GM18909 (cell line): Measurements from ENCODE around the gene RFX2.

Source experiments
- ATAC-seq: cut with Tn5 transposase; IDR thresholded peaks from one replicate; pipeline ENCODE4 v1.9.1; 2021; ENCODE audit warnings: mild to moderate bottlenecking; ENCODE audit not compliant: unreplicated experiment, poor library complexity

RFX2 gene

GRCh38 chr19:5978606-5979552, 131.4 kb downstream of the RFX2 start:
- no peak for ATAC-seq

DNA sequence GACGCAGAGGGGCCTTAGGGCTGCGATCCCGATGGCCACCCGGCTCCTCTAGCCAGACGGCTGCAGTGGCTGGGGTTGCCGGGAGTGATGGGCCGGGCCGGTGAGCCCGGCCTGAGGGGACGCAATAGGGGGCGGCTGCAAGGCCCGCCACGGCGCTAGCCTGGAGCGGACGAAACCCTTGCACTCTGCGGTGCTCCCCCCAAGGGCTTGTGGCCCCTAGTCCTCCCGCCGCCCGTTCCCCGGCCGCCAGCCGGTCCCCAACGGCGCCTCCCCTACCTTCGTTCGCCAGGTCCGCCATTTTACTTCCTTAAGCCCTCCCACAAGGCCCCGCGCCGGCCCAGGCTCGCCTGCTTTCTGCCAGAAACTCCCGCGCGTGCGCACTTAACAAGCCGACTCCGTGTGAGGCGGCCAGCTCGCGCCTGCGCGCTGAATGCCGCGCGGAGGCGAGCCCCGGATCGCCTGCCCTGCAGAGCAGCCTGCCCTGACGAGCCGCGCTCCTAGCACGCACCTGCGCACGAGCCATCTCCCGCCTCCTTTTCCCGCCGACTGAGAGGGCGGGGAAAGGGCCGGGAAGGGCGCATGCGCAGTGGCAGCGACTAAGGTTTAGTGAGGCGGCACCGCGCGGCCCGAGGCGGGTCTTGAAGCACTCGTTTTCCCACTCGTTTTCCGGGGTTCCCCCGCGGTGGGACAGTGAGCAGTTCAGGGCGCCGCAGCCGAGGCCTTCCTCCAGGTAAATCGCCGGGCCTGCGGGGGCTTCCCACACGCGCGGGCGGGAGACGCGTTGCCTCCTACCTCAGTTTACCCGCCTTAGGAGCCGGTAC, 132.3 kb downstream of the RFX2 start, which contains the start of gene RANBP3:
RANBP3 (minus strand) TSS at position 356 of the 821 bp plus-strand sequence; CDS start at position 298, 58 bp downstream.
- peak; percentile 87 for ATAC-seq

DNA sequence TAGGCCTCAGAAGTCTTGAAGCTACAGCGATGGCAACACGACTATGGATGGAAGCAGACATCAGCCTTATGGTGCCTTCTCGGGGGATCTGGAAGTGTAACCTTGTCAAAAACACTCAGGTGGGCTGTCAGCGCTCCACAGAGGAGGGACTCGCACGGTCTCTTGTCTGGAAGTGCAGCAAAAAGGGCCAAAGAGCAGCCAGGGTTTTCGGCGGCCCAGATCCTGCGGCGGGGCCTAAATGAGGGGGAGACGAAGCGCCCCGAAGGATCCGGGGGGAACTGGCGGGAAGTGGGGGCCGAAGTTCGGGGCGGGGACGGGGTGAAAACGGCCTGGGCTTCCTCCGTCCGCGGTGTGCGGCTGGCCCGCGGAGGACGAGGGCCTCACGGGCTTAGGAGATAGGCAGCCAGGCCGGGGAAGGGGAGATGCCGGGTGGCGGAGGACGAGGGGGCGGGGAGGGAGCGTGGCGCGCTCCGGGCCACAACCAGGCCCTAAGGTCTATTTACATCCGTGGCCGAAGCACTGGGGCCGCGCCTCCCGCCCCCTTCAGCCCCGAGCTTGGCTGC, 133.0 kb downstream of the RFX2 start:
- no peak for ATAC-seq

GRCh38 chr19:5976768-5977167, 133.5 kb downstream of the RFX2 start:
- no peak for ATAC-seq

- no peak for ATAC-seq
Observed at GRCh38 chr19:5975388-5975728, 134.9 kb downstream of the RFX2 start.

DNA sequence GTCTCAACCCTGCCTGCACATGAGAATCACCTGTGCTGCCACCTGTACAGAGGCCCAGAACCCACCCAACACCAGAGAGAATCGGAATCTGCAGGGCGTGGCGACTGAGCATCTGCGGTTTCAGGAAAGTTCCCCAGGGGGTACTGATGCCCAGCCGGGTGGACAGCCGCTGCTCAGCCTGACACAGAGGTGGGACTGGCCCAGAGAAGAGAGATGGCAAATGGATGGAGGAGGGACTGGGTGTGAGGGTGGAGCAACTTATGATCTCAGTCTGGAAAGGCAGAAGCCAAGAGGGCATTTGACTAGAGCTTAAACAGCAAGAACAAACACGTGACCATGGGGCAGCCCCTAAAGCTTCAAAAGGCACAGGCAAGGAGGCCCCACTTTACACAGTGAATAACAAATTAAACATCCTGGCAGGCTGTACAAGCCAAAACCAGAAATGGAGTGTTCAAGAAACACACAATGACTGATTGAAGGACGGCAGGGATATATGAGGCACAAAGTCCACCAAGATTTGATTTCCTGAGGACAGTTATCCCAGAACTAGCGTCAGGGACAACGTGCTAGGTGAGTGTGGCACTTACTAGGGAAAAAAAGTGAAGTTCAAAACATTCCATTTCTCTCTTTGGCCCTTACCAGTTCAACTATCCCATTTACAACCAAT, 135.4 kb downstream of the RFX2 start:
- ATAC-seq: no peak

DNA sequence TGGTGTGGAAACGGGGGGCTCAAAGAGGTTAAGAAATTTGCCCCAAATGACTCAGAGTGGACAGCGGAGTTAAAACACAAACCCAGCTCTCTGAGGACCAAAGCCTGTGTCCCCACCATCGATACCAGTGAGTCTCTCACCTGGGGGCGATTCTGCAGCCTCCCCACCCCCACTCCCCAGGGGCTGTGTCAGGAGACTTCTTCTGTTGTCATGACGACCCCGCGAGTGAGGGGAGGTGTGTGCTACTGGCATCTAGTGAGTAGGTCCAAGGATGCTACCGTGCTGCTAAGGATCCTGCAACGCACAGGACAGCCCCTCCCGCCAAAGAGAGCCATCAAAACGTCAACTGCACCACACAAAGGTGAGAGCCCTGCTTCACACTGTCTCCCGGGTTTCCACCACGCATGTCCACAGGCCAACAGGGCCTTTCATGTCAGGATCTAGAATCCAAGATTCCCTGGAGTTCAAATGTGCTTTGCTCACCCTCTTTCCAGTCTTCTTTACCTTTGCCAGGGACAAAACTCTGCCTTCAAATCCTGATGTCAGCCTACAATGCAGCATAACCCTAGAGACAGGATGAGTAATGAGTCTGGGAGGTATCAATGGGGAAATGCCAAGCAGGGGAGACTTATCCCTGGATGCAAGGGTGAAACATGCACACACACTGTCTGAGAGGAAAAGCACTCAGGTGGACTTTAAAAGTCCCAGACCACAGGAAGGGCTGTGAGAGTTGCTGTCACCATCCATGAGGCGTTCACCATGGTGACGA, 136.2 kb downstream of the RFX2 start:
- no peak for ATAC-seq

GRCh38 chr19:5973376-5973775, 136.9 kb downstream of the RFX2 start:
- ATAC-seq: no peak

DNA sequence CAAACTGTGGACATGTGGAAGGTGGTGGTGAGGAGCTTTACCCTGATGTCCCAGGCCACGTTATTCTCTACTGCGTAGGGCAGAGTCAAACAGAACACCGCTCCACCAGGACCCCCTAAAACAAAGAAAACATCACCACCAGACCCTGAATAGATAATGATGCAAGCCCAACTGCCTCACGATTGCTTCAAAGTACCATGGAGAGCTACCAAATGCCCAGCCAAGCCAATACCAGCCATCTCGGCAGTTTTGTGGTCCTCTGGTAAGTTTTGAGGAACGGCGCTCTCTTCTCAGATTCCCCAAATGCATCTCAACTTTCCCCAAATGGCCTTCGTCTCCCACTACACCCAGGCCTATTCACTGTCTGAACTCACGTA, 138.0 kb downstream of the RFX2 start:
- no peak for ATAC-seq

DNA sequence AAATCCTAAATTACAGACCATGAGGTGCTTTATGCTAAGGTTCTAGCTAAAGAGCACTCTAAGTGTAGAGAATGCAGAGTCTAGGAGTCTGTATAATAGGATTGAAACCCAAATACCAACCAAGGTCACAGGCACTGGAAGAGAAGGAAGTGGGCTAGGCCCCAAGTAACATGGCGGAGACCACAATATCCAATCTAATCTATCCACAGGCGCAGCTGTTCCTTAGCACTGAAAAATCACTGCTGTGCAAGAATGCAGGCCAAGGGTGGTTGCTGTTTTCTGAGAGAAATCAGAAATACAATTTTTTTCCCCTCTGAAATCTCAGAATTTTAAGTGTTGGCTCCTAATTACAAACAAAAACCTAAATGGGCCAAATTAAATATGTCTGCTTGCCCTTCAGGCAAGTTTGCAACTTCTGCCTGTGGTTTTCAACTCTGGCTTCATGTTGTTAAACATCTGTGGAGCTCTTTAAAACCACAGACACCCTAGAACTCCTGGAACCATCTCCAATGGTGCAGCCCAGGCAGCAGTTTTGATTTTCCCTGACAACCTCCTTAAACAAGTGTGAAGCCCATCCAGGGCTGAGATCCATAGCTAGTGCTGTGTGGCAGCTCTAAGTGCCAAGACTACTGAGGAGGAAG, 138.5 kb downstream of the RFX2 start:
- no peak for ATAC-seq

DNA sequence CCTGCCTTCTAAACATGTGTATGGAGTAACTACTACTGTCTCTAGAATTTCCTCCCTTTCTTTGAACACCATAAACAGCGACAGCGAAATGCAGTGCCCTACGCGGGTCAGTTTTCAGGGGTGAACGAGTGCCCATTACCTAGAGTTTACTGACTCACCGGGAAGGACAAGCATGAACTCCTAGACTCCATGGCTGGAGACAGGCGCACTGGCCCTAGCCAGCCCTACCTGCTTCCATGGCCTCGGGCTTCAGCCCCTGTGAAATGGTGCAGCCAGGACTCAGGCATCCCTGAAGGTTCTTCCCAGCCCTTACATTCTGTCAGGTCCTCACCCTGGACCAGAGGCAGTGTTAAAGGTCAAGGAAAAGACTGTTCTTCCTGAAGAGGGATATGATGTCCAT, 140.8 kb downstream of the RFX2 start:
- ATAC-seq: no peak

DNA sequence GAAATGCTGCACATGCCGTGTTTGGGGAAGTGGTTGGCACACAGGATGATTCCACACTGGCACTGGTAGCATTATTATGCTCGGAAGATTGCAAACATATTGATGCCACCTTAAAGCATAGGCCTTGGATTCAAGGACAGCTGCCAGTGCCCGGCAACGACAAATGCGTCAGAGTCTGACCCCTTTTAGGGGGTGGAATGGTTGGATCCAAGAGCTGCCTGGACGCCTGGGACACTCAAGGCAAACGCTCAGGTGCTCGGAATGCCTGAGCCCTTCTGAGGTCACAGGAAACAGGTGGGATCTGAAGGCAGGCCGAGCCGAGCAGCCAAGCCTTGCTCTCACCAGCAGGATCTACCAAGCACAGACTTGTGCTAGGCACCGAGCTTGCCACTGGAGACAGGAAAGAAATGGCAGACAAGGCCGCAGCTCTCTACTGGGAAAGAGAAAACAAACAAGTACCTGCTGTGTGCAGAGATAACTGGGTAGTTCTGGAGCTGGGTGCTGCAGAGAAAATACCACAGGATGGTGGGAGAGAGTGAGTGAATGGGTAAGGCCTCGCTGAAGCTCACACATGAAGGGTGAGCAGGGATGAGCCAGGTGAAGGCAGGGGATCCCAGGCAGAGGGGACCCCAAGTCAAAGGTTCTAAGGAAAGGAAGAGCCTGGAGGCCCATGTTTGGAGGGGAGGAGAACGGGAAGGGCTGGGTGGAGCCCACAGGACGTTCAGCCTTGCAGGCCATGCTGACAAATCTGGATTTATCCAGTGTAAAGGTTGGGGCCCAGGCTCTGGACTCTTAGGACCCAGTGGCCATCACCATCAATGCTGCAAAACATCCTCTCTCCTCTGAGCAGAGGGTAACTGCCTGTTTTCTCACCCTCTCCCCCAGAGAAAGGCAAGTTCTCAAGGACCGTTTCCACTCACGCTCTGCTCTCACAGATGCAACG, 141.6 kb downstream of the RFX2 start:
- no peak for ATAC-seq

DNA sequence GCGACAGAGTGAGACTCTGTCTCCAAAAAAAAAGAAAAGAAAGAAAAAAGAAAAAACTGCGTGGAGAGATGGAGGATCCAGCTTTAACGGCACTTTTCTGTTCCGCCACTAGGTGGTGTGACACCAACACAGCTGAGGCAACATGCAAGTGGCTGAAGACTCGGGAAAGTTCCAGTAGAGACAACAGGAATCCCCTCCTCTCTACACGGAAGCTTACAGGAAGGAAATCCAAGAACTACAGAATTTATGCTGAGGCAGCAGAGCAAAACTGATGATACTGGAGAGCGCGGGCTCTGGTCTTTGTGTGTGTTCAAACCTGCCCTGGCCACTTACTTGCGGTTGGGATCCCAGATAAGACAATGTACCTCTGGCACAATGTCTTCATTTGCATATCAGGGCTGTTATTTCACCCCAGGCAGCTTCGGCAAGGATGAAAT, 142.3 kb downstream of the RFX2 start:
- ATAC-seq: no peak

GRCh38 chr19:5967571-5967970, 142.7 kb downstream of the RFX2 start:
- ATAC-seq: no peak

DNA sequence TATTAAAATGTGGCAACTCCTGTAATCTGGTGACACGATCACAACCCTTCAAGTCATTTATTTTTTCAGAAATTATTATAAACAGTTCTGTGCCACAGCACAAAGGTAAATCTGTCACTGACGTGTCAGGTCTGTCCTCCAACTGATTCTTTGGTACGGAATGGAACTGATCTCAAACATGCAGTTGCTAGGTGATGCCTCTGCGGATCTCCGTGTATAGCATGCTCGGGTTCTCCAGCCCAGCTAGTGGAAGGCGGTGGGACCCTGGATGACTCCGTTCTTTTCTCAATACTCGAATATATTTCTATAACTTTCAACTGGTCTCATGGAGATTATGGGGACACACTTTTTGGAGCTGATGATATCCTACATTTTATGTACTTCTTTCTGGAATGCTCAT, 143.4 kb downstream of the RFX2 start:
- no peak for ATAC-seq

DNA sequence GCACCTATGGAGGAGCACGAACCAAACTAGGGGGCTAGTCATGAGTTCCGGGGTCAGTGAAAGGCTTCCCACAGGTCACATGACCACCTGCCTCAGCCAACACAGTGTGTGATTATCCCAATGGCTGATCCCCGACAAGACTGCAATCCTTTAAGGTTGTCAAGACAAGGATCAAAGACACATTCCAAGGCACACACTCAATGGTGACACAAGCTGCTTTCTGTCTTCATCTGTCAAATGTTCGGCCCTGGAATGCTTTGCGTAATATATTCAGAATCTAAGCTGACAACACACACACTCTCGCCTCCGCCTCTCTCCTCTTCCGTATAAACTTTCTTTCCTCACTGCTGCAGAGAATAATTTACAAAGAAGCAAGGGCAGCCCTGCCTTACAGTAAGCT, 144.1 kb downstream of the RFX2 start:
- ATAC-seq: no peak

DNA sequence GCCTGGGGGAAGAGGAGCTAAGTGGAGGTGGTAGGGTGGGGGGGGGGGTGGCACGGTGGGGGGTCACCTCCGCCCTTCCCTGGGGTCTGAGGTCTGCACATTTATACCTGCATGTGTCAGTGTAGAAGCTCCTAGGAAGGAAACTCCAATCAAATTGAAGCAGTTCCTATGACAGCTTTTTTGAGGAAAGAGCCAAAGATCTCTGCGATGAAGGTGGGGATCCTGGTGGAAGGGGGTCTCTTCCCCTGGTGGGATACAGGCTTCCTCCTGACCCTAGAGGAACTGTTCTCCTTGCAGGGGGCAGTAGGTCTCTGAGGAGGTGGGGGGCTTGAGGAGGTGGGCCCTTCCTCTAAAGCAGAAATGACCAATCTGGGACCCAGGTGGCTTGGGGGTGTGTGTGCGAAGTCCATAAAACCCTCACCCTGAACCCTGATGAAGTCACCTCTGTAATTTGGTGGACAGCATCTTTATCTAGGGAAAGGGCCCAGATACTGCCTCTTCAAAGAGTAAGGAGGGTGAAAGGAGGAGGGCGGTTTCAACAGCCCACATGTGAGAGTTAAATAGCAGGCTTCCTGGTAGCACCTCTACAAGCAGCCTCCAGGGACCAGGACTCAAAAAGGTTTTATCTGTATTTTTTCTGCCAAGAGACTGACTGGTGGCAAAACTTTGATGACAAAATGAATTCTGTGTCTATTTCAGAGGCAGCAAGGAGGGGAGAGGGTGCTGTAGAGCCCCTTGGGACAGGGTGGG, 145.3 kb downstream of the RFX2 start:
- no peak for ATAC-seq

DNA sequence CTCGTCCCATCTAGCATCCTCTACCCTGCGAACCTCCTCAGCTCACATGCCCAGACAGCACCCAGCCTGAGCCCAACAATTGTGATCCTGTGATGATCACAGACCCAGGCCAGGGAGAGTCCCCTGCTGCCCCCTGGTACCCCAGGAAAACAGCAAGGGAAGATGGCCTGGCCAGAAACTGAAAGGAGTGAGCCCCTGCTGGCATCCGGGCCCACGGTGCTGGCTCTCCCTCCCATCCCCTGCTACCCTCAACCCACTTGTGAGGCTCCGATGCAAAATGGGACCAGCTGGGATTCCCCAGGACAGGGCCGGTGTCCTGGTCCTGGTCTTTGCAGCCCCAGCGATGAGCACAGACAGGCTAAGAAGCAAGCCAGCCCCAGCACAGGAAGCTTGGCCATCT, 146.4 kb downstream of the RFX2 start:
- no peak for ATAC-seq
